Stimulated activated naive CD8-positive, alpha-beta T cell treated with anti-CD3 and anti-CD28 coated beads, Interleukin-15, Interleukin-2, amounts not matched to agents 100 ng/mL and 50 ng/mL, for 24 hours (primary cell): ENCODE data around the gene MAP3K19.
"Not testable (repeated sequence)": the region's sequence is repeated elsewhere in the genome, so short reads cannot be mapped to it uniquely, and the experiment has no call there.

ENCODE experiments used
- H3K27ac Mint-ChIP-seq: one replicate; pipeline ENCODE4 v1.8.0; 2021; ENCODE audit warnings: mild to moderate bottlenecking, mixed read lengths
- H3K27me3 Mint-ChIP-seq: one replicate; pipeline ENCODE4 v1.8.0; 2021; ENCODE audit warnings: mixed read lengths
- H3K36me3 Mint-ChIP-seq: one replicate; pipeline ENCODE4 v1.8.0; 2021; ENCODE audit warnings: low read depth, mixed read lengths
- H3K4me1 Mint-ChIP-seq: one replicate; pipeline ENCODE4 v1.8.0; 2021; ENCODE audit warnings: low read depth, mixed read lengths
- H3K4me3 Mint-ChIP-seq: one replicate; pipeline ENCODE4 v1.8.0; 2021; ENCODE audit warnings: mild to moderate bottlenecking, mixed read lengths
- H3K9me3 Mint-ChIP-seq: one replicate; pipeline ENCODE4 v1.8.0; 2021; ENCODE audit warnings: mixed read lengths

The MAP3K19 gene

GRCh38 chr2:135063210-135063609 lies 16.0 kb upstream of the MAP3K19 start:
- no peak overlapping the region for H3K4me3 Mint-ChIP-seq
- H3K27me3 Mint-ChIP-seq: no peaks in the 10 kb centered on the region
- H3K27ac Mint-ChIP-seq: no peak overlapping the region
- peaks cover 85% of the 10 kb centered on the region for H3K36me3 Mint-ChIP-seq
- peaks cover 5% of the 10 kb centered on the region for H3K9me3 Mint-ChIP-seq
- H3K4me1 Mint-ChIP-seq: peaks cover 67% of the 10 kb centered on the region

- Mint-ChIP-seq H3K36me3 (peaks cover 67% of the 10 kb centered on the region), H3K4me1 (peaks cover 75% of the 10 kb centered on the region), H3K9me3 (peaks cover 5% of the 10 kb centered on the region), H3K27me3 (no peaks in the 10 kb centered on the region), H3K27ac (no peak overlapping the region), H3K4me3 (no peak overlapping the region)
Observed at GRCh38 chr2:135059577-135059976, 12.3 kb upstream of the MAP3K19 start.

GRCh38 chr2:135056790-135057189 lies 9.5 kb upstream of the MAP3K19 start:
- Mint-ChIP-seq H3K27ac (peak overlapping the region; percentile 70), H3K4me3 (peak overlapping the region; percentile 48), H3K27me3 (peaks cover 4% of the 10 kb centered on the region), H3K9me3 (no peaks in the 10 kb centered on the region), H3K4me1 (peaks cover 76% of the 10 kb centered on the region), H3K36me3 (peaks cover 54% of the 10 kb centered on the region)

GRCh38 chr2:135055182-135055786 lies 8.0 kb upstream of the MAP3K19 start:
- Mint-ChIP-seq H3K4me3 (peak overlapping the region; percentile 95), H3K4me1 (peaks cover 75% of the 10 kb centered on the region), H3K9me3 (no peaks in the 10 kb centered on the region), H3K27me3 (peaks cover 4% of the 10 kb centered on the region), H3K36me3 (peaks cover 41% of the 10 kb centered on the region), H3K27ac (peak overlapping the region; percentile 83)

GRCh38 chr2:135052997-135053474 lies 5.8 kb upstream of the MAP3K19 start:
- Mint-ChIP-seq H3K27ac (peak overlapping the region; percentile 100), H3K4me1 (peaks cover 64% of the 10 kb centered on the region), H3K9me3 (no peaks in the 10 kb centered on the region), H3K4me3 (peak overlapping the region; percentile 95), H3K27me3 (peaks cover 4% of the 10 kb centered on the region), H3K36me3 (peaks cover 22% of the 10 kb centered on the region)

GRCh38 chr2:135052042-135052876 lies 5.0 kb upstream of the MAP3K19 start, which contains the start of gene RAB3GAP1:
Gene RAB3GAP1, plus strand, starts transcription at chr2:135052292. Its CDS starts 16 bp downstream, at chr2:135052308.
- no peaks in the 10 kb centered on the region for H3K9me3 Mint-ChIP-seq
- peaks cover 22% of the 10 kb centered on the region for H3K36me3 Mint-ChIP-seq
- peaks cover 56% of the 10 kb centered on the region for H3K4me1 Mint-ChIP-seq
- H3K4me3 Mint-ChIP-seq: peak within 1 kb of the TSS; percentile 95
- peak within 1 kb of the TSS; percentile 100 for H3K27ac Mint-ChIP-seq
- peaks cover 4% of the 10 kb centered on the region for H3K27me3 Mint-ChIP-seq

GRCh38 chr2:135050684-135051083 lies 3.4 kb upstream of the MAP3K19 start:
- Mint-ChIP-seq H3K4me1 (peaks cover 43% of the 10 kb centered on the region), H3K27ac (peak overlapping the region; percentile 69), H3K27me3 (peaks cover 4% of the 10 kb centered on the region), H3K4me3 (peak overlapping the region; percentile 58), H3K9me3 (no peaks in the 10 kb centered on the region), H3K36me3 (peaks cover 15% of the 10 kb centered on the region)

GRCh38 chr2:135050132-135050531 lies 2.9 kb upstream of the MAP3K19 start:
- H3K36me3 Mint-ChIP-seq: peaks cover 15% of the 10 kb centered on the region
- peaks cover 40% of the 10 kb centered on the region for H3K4me1 Mint-ChIP-seq
- no peak overlapping the region for H3K4me3 Mint-ChIP-seq
- no peaks in the 10 kb centered on the region for H3K9me3 Mint-ChIP-seq
- H3K27ac Mint-ChIP-seq: no peak overlapping the region
- peaks cover 5% of the 10 kb centered on the region for H3K27me3 Mint-ChIP-seq

GRCh38 chr2:135048122-135048521 lies 875 bp upstream of the MAP3K19 start:
- peaks cover 19% of the 10 kb centered on the region for H3K4me1 Mint-ChIP-seq
- H3K27me3 Mint-ChIP-seq: peaks cover 8% of the 10 kb centered on the region
- H3K27ac Mint-ChIP-seq: no peak overlapping the region
- peaks cover 5% of the 10 kb centered on the region for H3K36me3 Mint-ChIP-seq
- no peaks in the 10 kb centered on the region for H3K9me3 Mint-ChIP-seq
- no peak overlapping the region for H3K4me3 Mint-ChIP-seq

GRCh38 chr2:135043345-135043744 lies 3.9 kb downstream of the MAP3K19 start:
- H3K27me3 Mint-ChIP-seq: peaks cover 7% of the 10 kb centered on the region
- H3K36me3 Mint-ChIP-seq: no peaks in the 10 kb centered on the region
- no peak overlapping the region for H3K4me3 Mint-ChIP-seq
- no peaks in the 10 kb centered on the region for H3K9me3 Mint-ChIP-seq
- no peak overlapping the region for H3K27ac Mint-ChIP-seq
- no peaks in the 10 kb centered on the region for H3K4me1 Mint-ChIP-seq

GRCh38 chr2:135037831-135038230 lies 9.4 kb downstream of the MAP3K19 start:
- Mint-ChIP-seq H3K4me3 (no peak overlapping the region), H3K4me1 (no peaks in the 10 kb centered on the region), H3K9me3 (no peaks in the 10 kb centered on the region), H3K36me3 (no peaks in the 10 kb centered on the region), H3K27ac (no peak overlapping the region), H3K27me3 (peaks cover 3% of the 10 kb centered on the region)

GRCh38 chr2:135033216-135033615 lies 14.0 kb downstream of the MAP3K19 start:
- not testable (repeated sequence) for H3K4me1 Mint-ChIP-seq, H3K9me3 Mint-ChIP-seq, H3K4me3 Mint-ChIP-seq

GRCh38 chr2:135030826-135031225 lies 16.4 kb downstream of the MAP3K19 start:
- H3K36me3 Mint-ChIP-seq: no peaks in the 10 kb centered on the region
- peaks cover 5% of the 10 kb centered on the region for H3K27me3 Mint-ChIP-seq
- H3K4me3 Mint-ChIP-seq: no peak overlapping the region
- H3K27ac Mint-ChIP-seq: no peak overlapping the region
- no peaks in the 10 kb centered on the region for H3K4me1 Mint-ChIP-seq
- H3K9me3 Mint-ChIP-seq: no peaks in the 10 kb centered on the region

More at GRCh38 chr2:135033216-135033615, 14.0 kb downstream of the MAP3K19 start:
- H3K27ac Mint-ChIP-seq, H3K36me3 Mint-ChIP-seq, H3K27me3 Mint-ChIP-seq: not testable (repeated sequence)

GRCh38 chr2:135029481-135030134 lies 17.6 kb downstream of the MAP3K19 start:
- H3K36me3 Mint-ChIP-seq: no peaks in the 10 kb centered on the region
- H3K4me3 Mint-ChIP-seq: no peak overlapping the region
- H3K27ac Mint-ChIP-seq: no peak overlapping the region
- peaks cover 5% of the 10 kb centered on the region for H3K27me3 Mint-ChIP-seq
- no peaks in the 10 kb centered on the region for H3K9me3 Mint-ChIP-seq
- no peaks in the 10 kb centered on the region for H3K4me1 Mint-ChIP-seq
